Adrenal gland (tissue), 5 donors: ENCODE results near the gene TMEM63C.

Source experiments
- CTCF ChIP-seq, 6 experiments: fragments of 450-650 bp in 4 of 6; fragments of 200-600 bp in 2 of 6; sonication (generic) in 1 of 6; IDR thresholded peaks; 1 replicate in 5 of 6; 2 replicates in 1 of 6; pipeline versions ENCODE4 v1.5.1 to v1.8.0; 2016 to 2021; ENCODE audit warnings: antibody characterized with exemption in 6 of 6, mild to moderate bottlenecking in 2 of 6, moderate library complexity in 1 of 6
- POLR2A ChIP-seq, 2 donors: fragments of 450-650 bp; IDR thresholded peaks; one replicate each; pipeline ENCODE4 v1.6.1; 2017; ENCODE audit warnings: antibody characterized with exemption in 2 of 2, mild to moderate bottlenecking in 2 of 2, moderate library complexity in 1 of 2
- donor health status: DM: no; HTN: no; CAD: no.

- TF ChIP-seq CTCF (IDR thresholded peaks at IDR 0.05) (no peak), POLR2A (IDR thresholded peaks at IDR 0.05) (no peak)
These were observed 41.0 kb upstream of the TMEM63C start for GRCh38 chr14:77140359-77141213.
